GM18517 (cell line): Measurements from ENCODE around the gene TRAF2.
A peak's percentile ranks its signal among the peaks of the same experiment; 100 is the strongest.

Experiments used
- ATAC-seq: cut with Tn5 transposase; IDR thresholded peaks from one replicate; pipeline ENCODE4 v1.9.1; 2021; ENCODE audit warnings: mild to moderate bottlenecking, moderate library complexity; ENCODE audit not compliant: unreplicated experiment

Gene TRAF2

GRCh38 chr9:136949239-136949816 is 63.0 kb downstream of the TRAF2 start:
- peak; percentile 6 for ATAC-seq

- ATAC-seq: peak; percentile 79
These were observed 63.7 kb downstream of the TRAF2 start for GRCh38 chr9:136949817-136950655.

GRCh38 chr9:136950656-136951276 is 64.5 kb downstream of the TRAF2 start:
- ATAC-seq: no peak

- no peak for ATAC-seq
These were observed 65.4 kb downstream of the TRAF2 start, which contains the start of gene LCN12 for GRCh38 chr9:136951541-136952320. TSS of gene LCN12 (plus strand) at chr9:136952273. CDS start at chr9:136952328, 55 bp downstream.

GRCh38 chr9:136952321-136952850 is 66.1 kb downstream of the TRAF2 start:
- no peak for ATAC-seq

- ATAC-seq: no peak
These were observed 66.8 kb downstream of the TRAF2 start for GRCh38 chr9:136952876-136953770.

- no peak for ATAC-seq
These were observed 67.5 kb downstream of the TRAF2 start for GRCh38 chr9:136953771-136954269.

- ATAC-seq: no peak
These were observed 68.2 kb downstream of the TRAF2 start for GRCh38 chr9:136954270-136955083.

- ATAC-seq: no peak
These were observed 69.1 kb downstream of the TRAF2 start for GRCh38 chr9:136955202-136955942.

GRCh38 chr9:136955943-136956335 is 69.6 kb downstream of the TRAF2 start:
- no peak for ATAC-seq

GRCh38 chr9:136956604-136957003 is 70.3 kb downstream of the TRAF2 start:
- no peak for ATAC-seq

GRCh38 chr9:136957461-136957860 is 71.1 kb downstream of the TRAF2 start:
- ATAC-seq: no peak

GRCh38 chr9:136957901-136958300 is 71.6 kb downstream of the TRAF2 start:
- no peak for ATAC-seq

- no peak for ATAC-seq
These were observed 72.2 kb downstream of the TRAF2 start for GRCh38 chr9:136958473-136958872.

GRCh38 chr9:136958898-136959850 is 72.9 kb downstream of the TRAF2 start:
- no peak for ATAC-seq

- no peak for ATAC-seq
These were observed 74.1 kb downstream of the TRAF2 start for GRCh38 chr9:136960212-136960937.
